Measurements from ENCODE around the gene CEPT1.

CEPT1 gene

GRCh38 chr1:111172463-111172862 lies 32.4 kb downstream of the CEPT1 start:
- TF ChIP-seq NFIC (IDR thresholded peaks at IDR 0.05), result no peak

DNA sequence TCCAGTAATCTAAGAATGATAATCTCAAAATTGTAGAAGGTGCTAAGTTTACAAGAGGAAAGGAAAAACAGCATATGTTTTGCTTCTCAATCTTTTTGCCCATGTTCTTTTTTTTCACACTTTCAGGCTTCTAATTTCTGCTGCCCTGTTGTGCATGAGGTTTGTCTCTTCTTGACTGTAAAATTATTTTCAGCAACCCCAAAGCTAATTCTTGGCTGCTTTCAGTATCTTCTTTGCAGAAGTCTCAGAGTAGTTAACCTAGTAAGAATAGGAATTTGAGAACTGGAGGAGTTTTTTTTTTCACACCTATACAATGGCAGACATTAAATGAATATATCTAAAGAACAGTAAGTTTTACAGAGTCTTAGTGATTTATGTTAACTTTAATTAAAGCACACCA lies 34.0 kb downstream of the CEPT1 start:
- TF ChIP-seq FOXM1 (IDR thresholded peaks at IDR 0.05; ENCODE audit: borderline replicate concordance, low read depth), result no peak

DNA sequence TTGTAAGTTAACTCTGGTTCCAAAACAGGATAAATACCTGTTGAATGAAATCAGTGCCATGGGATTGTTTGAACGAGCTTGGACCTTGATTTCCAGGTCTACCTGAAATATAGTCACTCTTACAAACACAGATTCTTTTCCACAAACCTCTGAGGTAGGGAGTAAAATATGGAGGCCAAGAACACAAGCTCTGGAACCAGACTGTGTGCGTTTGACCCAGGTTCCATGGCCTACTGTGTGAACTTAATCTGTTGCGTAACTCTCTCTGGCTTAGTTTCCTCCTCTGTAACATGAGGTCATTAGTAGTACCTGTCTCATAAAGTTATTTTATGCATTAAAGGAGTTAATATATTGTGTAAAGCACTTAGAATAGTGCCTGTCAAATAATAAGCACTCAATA lies 35.3 kb downstream of the CEPT1 start:
- no peak for TF ChIP-seq TCF12 (IDR thresholded peaks at IDR 0.05; ENCODE audit: low read depth)
- peak; percentile 40; the same call in 1 of the 2 replicates for TF ChIP-seq CEBPB (IDR thresholded peaks at IDR 0.05)

GRCh38 chr1:111176678-111177077 lies 36.7 kb downstream of the CEPT1 start:
- no peak for TF ChIP-seq ZBTB7A (IDR thresholded peaks at IDR 0.05; ENCODE audit: low read depth)
- TF ChIP-seq EGR1 (IDR thresholded peaks at IDR 0.05), result no peak
- no peak for TF ChIP-seq CEBPB (IDR thresholded peaks at IDR 0.05)
- no peak for TF ChIP-seq YY1 (IDR thresholded peaks at IDR 0.05; ENCODE audit: low read depth)
- no peak for TF ChIP-seq CREB1 (IDR thresholded peaks at IDR 0.05; ENCODE audit: low read depth)
- no peak for TF ChIP-seq USF1 (IDR thresholded peaks at IDR 0.05)

DNA sequence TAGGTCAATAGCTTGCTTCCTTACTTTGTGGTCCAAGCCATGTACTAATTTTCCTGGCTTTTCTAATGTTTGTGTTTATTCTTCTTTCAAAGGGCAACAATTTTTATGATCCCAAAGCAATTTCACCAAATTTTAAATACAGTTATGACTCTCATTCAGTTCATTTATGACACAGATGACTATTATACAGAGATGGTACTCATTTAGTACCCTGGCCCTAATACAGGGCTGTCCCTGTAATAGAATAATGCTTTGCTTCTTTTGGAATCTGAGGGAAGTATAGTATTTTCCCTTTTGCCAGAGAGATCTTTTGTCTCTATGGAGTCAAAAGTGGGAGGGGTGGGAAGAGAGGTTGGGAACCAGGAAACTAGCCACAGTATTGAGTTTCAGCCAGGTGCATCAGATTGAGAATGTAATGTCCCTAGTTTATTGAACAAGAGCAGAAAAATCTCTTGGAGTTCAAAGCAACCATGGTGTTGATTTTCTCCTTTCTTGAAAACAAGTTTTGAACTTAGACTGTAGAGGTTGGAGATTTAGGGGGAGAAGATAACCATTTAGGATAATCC lies 40.0 kb downstream of the CEPT1 start:
- TF ChIP-seq NFIC (IDR thresholded peaks at IDR 0.05) (no peak), REST (IDR thresholded peaks at IDR 0.05; ENCODE audit: low read depth) (no peak), EGR1 (IDR thresholded peaks at IDR 0.05) (no peak), RAD21 (IDR thresholded peaks at IDR 0.05; ENCODE audit: low read depth) (no peak), USF1 (IDR thresholded peaks at IDR 0.05) (no peak), CEBPB (IDR thresholded peaks at IDR 0.05) (no peak), ZBTB7A (IDR thresholded peaks at IDR 0.05; ENCODE audit: low read depth) (no peak), EP300 (IDR thresholded peaks at IDR 0.05; ENCODE audit: borderline replicate concordance) (no peak), MAX (IDR thresholded peaks at IDR 0.05) (no peak)

DNA sequence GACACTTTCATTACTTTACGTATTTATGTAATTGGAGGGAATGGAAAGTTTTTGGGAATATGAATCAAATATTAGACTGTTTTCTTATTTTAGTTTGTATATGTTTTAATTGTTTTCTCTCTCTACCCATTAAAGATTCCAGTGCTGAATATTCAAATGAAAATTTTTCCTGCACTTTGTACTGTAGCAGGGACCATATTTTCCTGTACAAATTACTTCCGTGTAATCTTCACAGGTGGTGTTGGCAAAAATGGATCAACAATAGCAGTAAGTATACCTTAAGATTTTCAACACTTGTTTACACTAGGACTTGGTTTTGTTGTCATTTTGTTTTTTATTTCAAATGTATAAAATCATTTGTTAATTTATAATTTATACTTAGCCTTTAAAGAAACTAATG lies 42.0 kb downstream of the CEPT1 start:
- no peak for TF ChIP-seq TAF1 (IDR thresholded peaks at IDR 0.05; ENCODE audit: low read depth)
- no peak for TF ChIP-seq USF1 (IDR thresholded peaks at IDR 0.05)
- TF ChIP-seq EGR1 (IDR thresholded peaks at IDR 0.05), result no peak
- no peak for TF ChIP-seq FOXM1 (IDR thresholded peaks at IDR 0.05; ENCODE audit: borderline replicate concordance, low read depth)
- TF ChIP-seq MAX (IDR thresholded peaks at IDR 0.05), result no peak
- no peak for TF ChIP-seq TEAD4 (IDR thresholded peaks at IDR 0.05)
- TF ChIP-seq CEBPB (IDR thresholded peaks at IDR 0.05), result no peak
- TF ChIP-seq NFIC (IDR thresholded peaks at IDR 0.05), result no peak
- TF ChIP-seq REST (IDR thresholded peaks at IDR 0.05; ENCODE audit: low read depth), result no peak
- TF ChIP-seq EP300 (IDR thresholded peaks at IDR 0.05; ENCODE audit: borderline replicate concordance), result no peak
- no peak for TF ChIP-seq YY1 (IDR thresholded peaks at IDR 0.05; ENCODE audit: low read depth)
- TF ChIP-seq RAD21 (IDR thresholded peaks at IDR 0.05; ENCODE audit: low read depth), result no peak
- TF ChIP-seq ZBTB7A (IDR thresholded peaks at IDR 0.05; ENCODE audit: low read depth), result no peak
- TF ChIP-seq CREB1 (IDR thresholded peaks at IDR 0.05; ENCODE audit: low read depth), result no peak
